Aortic smooth muscle cell (primary cell): ENCODE data around the gene HELB. TPM values are rescaled to one million over a fixed set of nuclear protein-coding genes. Genes with fewer than 3 reads are reported as not detected.

Source experiments
- total RNA-seq: library from RNA; depleted of rRNA; stranded (reverse); fragments of >200 nt; gene quantifications from 2 replicates; pipeline ENCODE4 v1.2.3, GENCODE V29; 2014

HELB gene
- total RNA-seq: 1.7 and 3.2 TPM in 2 replicates

GRCh38 chr12:66301944-66302826 is at the start of gene HELB:
Gene HELB, plus strand, starts transcription at chr12:66302493. Its CDS starts 111 bp downstream, at chr12:66302604.

Other genes starting within 250 kb of the HELB start
- 5.9 and 6.0 TPM in 2 replicates for gene LLPH, start 171.7 kb upstream of the HELB start, total RNA-seq
- gene TMBIM4, start 132.5 kb upstream of the HELB start, total RNA-seq: 67.8 and 81.3 TPM in 2 replicates
- gene IRAK3, start 113.3 kb upstream of the HELB start, total RNA-seq: 9.1 and 10.2 TPM in 2 replicates